OCI-LY7 (cell line): Measurements from ENCODE around the gene KPNA1. TPM values are rescaled to one million over a fixed set of nuclear protein-coding genes. Genes with fewer than 3 reads are reported as not detected.

Experiments used
- BruUV-seq: library from RNA; stranded (reverse); fragments of 400-500 nt; replicated peaks from 2 replicates; lab custom pipeline; 2021; lab: Mats Ljungman, UMichigan
- CTCF ChIA-PET: fragments of 300-600 bp; sonication (Branson Sonifier 250); formaldehyde crosslinking; loops from one replicate; lab custom pipeline; 2022; ENCODE audit warnings: antibody characterized with exemption; ENCODE audit not compliant: unreplicated experiment; lab: Charles Lee
- POLR2A ChIA-PET: fragments of 300-600 bp; sonication (Branson Sonifier 250); formaldehyde crosslinking; loops from one replicate; lab custom pipeline; 2022; ENCODE audit warnings: antibody characterized with exemption; lab: Charles Lee
- DNase-seq: peaks from one replicate; pipeline ENCODE4 v3.0.0-alpha.2; 2015; ENCODE audit warnings: low spot score
- H2AFZ ChIP-seq: fragments of 200-600 bp; sonication (generic), shearing (Covaris generic); 2 replicates; pipeline ENCODE4 v1.6.1; 2014; ENCODE audit warnings: mild to moderate bottlenecking, antibody characterized with exemption, low read length, moderate library complexity
- H3K27ac ChIP-seq: fragments of 200-600 bp; sonication (generic); 2 replicates; pipeline ENCODE4 v1.5.1; 2014; ENCODE audit warnings: mixed run types, low read depth, mild to moderate bottlenecking, moderate library complexity, low read length, inconsistent platforms; ENCODE audit not compliant: poor library complexity, severe bottlenecking
- H3K36me3 ChIP-seq: fragments of 200-600 bp; sonication (generic); 2 replicates; pipeline ENCODE4 v1.6.1; 2014; ENCODE audit warnings: mild to moderate bottlenecking, antibody characterized with exemption, low read length, moderate library complexity, mixed read lengths; ENCODE audit not compliant: insufficient read depth
- H3K4me1 ChIP-seq: fragments of 200-600 bp; sonication (generic); 2 replicates; pipeline ENCODE4 v1.5.1; 2014; ENCODE audit warnings: mild to moderate bottlenecking, low read length; ENCODE audit not compliant: insufficient read depth, poor library complexity, severe bottlenecking
- H3K4me2 ChIP-seq: fragments of 200-600 bp; sonication (generic); 2 replicates; pipeline ENCODE4 v1.6.1; 2014; ENCODE audit warnings: mild to moderate bottlenecking, low read length
- H3K4me3 ChIP-seq: fragments of 200-600 bp; sonication (generic); 2 replicates; pipeline ENCODE4 v1.5.1; 2014; ENCODE audit warnings: mild to moderate bottlenecking, low read depth, low read length; ENCODE audit not compliant: poor library complexity, severe bottlenecking
- H3K79me2 ChIP-seq: fragments of 200-600 bp; sonication (generic); 2 replicates; pipeline ENCODE4 v1.6.1; 2016; ENCODE audit warnings: low read depth, mild to moderate bottlenecking, low read length, moderate library complexity, mixed read lengths; ENCODE audit not compliant: insufficient read depth
- H3K9me2 ChIP-seq: fragments of 200-600 bp; sonication (generic); 2 replicates; pipeline ENCODE4 v1.6.1; 2016; ENCODE audit warnings: mild to moderate bottlenecking, low read length, mixed read lengths; ENCODE audit not compliant: insufficient read depth
- H3K9me3 ChIP-seq: fragments of 200-600 bp; sonication (generic); 2 replicates; pipeline ENCODE4 v1.6.1; 2014; ENCODE audit warnings: mild to moderate bottlenecking, mixed run types, low read length, mixed read lengths
- H4K20me1 ChIP-seq: fragments of 200-600 bp; sonication (generic); 2 replicates; pipeline ENCODE4 v1.6.1; 2014; ENCODE audit warnings: mild to moderate bottlenecking, antibody characterized with exemption, low read length, moderate library complexity, mixed read lengths; ENCODE audit not compliant: insufficient read depth
- CTCF ChIP-seq: fragments of 200-600 bp; sonication (generic); conservative IDR thresholded peaks from 2 replicates; pipeline ENCODE4 v1.5.1; 2014; ENCODE audit warnings: mild to moderate bottlenecking, antibody characterized with exemption, low read length, moderate library complexity, mixed read lengths
- EZH2phosphoT487 ChIP-seq: fragments of 200-600 bp; sonication (generic); IDR thresholded peaks from 2 replicates; pipeline ENCODE4 v1.6.1; 2018; ENCODE audit warnings: low read depth, borderline replicate concordance, mild to moderate bottlenecking, mixed run types, antibody characterized with exemption, low read length, moderate library complexity, mixed read lengths
- intact Hi-C: fragments of 100-400 bp; cut with micrococcal nuclease; formaldehyde crosslinking; loops from one replicate; pipeline ENCODE4 v1.10.0; 2022; ENCODE audit not compliant: unreplicated experiment
- total RNA-seq, 2 experiments: library from RNA; depleted of rRNA in 1 of 2; stranded (reverse); fragments of >200 nt in 1 of 2; shearing (Covaris generic) in 1 of 2; gene quantifications; 2 replicates each; pipeline ENCODE4 v1.2.3, GENCODE V29; 2014 to 2022

KPNA1 gene
- total RNA-seq, 2 experiments from 2014 or later, result 20.0 to 77.5 TPM

GRCh38 chr3:122469659-122470058 lies 45.1 kb downstream of the KPNA1 start:
- no TSS peak for BruUV-seq
- DNase-seq, result no peak
- TF ChIP-seq CTCF (no peak), EZH2phosphoT487 (no peak)
- no peaks in the 10 kb centered on the region for H3K4me1 ChIP-seq
- peaks cover 28% of the 10 kb centered on the region for H3K36me3 ChIP-seq
- no peak overlapping the region for H2AFZ ChIP-seq
- H3K9me2 ChIP-seq, result no peaks in the 10 kb centered on the region
- ChIA-PET CTCF (no interaction called here), POLR2A (no interaction called here)
- peaks cover 71% of the 10 kb centered on the region for H3K79me2 ChIP-seq
- peaks cover 19% of the 10 kb centered on the region; the same call in 1 of the 2 replicates for H4K20me1 ChIP-seq
- intact Hi-C loops, result no loop called here
- H3K27ac ChIP-seq, result no peak overlapping the region
- no peaks in the 10 kb centered on the region for H3K9me3 ChIP-seq
- H3K4me2 ChIP-seq, result no peak overlapping the region
- no peak overlapping the region for H3K4me3 ChIP-seq

- H3K9me2 ChIP-seq, result no peaks in the 10 kb centered on the region
- no peaks in the 10 kb centered on the region for H3K9me3 ChIP-seq
- peaks cover 31% of the 10 kb centered on the region for H3K36me3 ChIP-seq
- intact Hi-C loops, result no loop called here
- H2AFZ ChIP-seq, result no peak overlapping the region
- H4K20me1 ChIP-seq, result peaks cover 19% of the 10 kb centered on the region; the same call in 1 of the 2 replicates
- H3K4me3 ChIP-seq, result no peak overlapping the region
- CTCF ChIA-PET, result no interaction called here
- H3K79me2 ChIP-seq, result peaks cover 65% of the 10 kb centered on the region
- no peak overlapping the region for H3K27ac ChIP-seq
- BruUV-seq, result no TSS peak
- POLR2A ChIA-PET, result interaction anchor here (0.6 to 0.7 kb wide), 2 partner anchors 9 to 64 kb away, joined by 3 read pairs; no protein-coding TSS in a partner anchor
- TF ChIP-seq CTCF, result no peak
- TF ChIP-seq EZH2phosphoT487, result no peak
- H3K4me1 ChIP-seq, result no peaks in the 10 kb centered on the region
- H3K4me2 ChIP-seq, result no peak overlapping the region
- DNase-seq, result no peak
Observed at GRCh38 chr3:122468896-122469533, 45.7 kb downstream of the KPNA1 start.

GRCh38 chr3:122466701-122467240 lies 48.0 kb downstream of the KPNA1 start:
- no peaks in the 10 kb centered on the region for H3K9me2 ChIP-seq
- H2AFZ ChIP-seq, result no peak overlapping the region
- H3K4me2 ChIP-seq, result no peak overlapping the region
- TF ChIP-seq EZH2phosphoT487 (no peak), CTCF (no peak)
- H3K4me1 ChIP-seq, result no peaks in the 10 kb centered on the region
- no peaks in the 10 kb centered on the region for H3K9me3 ChIP-seq
- peaks cover 50% of the 10 kb centered on the region for H3K36me3 ChIP-seq
- DNase-seq, result no peak
- intact Hi-C loops, result no loop called here
- no peak overlapping the region for H3K27ac ChIP-seq
- H3K79me2 ChIP-seq, result peaks cover 43% of the 10 kb centered on the region
- BruUV-seq, result no TSS peak
- POLR2A ChIA-PET, result no interaction called here
- peaks cover 12% of the 10 kb centered on the region; the same call in 1 of the 2 replicates for H4K20me1 ChIP-seq
- CTCF ChIA-PET, result no interaction called here
- H3K4me3 ChIP-seq, result no peak overlapping the region
